Hepatocyte (in vitro differentiated cells): ENCODE data around the gene MAP3K20.

Experiments
- CTCF ChIP-seq: fragments of 200-600 bp; sonication (generic); IDR thresholded peaks from 2 replicates; pipeline ENCODE4 v1.5.1; 2016; ENCODE audit warnings: antibody characterized with exemption, mild to moderate bottlenecking; ENCODE audit not compliant: poor library complexity
- EZH2 ChIP-seq: fragments of 200-600 bp; sonication (generic); IDR thresholded peaks from 2 replicates; pipeline ENCODE4 v1.6.1; 2016; ENCODE audit warnings: antibody characterized with exemption, mild to moderate bottlenecking, borderline replicate concordance
- EZH2phosphoT487 ChIP-seq: fragments of 200-600 bp; sonication (generic); IDR thresholded peaks from one replicate; pipeline ENCODE4 v1.6.1; 2018; ENCODE audit warnings: antibody characterized with exemption, mild to moderate bottlenecking, low read depth, moderate library complexity; ENCODE audit not compliant: unreplicated experiment, severe bottlenecking

DNA sequence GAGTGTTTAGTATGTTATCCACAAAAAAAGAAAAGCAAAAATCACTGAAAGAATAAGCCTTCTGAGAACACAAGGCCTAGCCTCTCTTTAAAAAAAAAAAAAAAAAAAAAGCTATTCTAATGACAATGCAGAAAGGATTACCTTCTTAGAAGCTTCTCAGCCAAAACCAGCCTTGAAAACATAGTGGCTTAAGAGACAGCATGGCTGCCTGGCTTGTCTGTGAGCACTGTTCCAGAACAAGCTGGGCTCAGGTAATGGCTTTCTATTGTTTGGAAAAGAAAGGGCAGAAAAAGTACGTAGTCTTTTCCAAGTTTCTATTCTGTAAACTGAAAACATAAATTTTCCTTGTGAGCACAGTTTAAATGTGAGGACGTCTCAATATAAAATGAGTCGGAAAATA is 119.5 kb downstream of the MAP3K20 start:
- TF ChIP-seq CTCF (no peak), EZH2phosphoT487 (no peak), EZH2 (no peak)
